ENCODE measurements around the gene SNCAIP.

DNA sequence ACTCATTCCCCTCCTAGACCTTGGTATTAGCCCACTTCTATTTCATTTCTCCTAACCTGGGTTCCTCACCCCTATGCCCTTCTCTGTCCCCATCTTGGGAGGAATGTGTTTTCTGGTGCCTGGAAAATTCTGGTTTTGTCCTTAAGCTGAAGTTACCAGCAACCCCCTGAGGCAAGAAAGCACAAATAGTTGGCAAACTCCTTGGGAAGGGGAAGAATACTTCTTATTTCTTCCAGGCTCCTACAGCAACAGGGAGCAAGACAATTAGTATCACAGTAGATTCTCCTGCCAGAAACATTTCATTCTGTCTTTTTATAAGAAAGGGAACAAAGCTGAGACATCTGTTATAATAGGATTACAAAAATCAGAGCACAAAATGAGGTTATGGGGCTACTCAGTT, 142.5 kb downstream of the SNCAIP start:
- no peak for TF ChIP-seq TAF1 (IDR thresholded peaks at IDR 0.05; ENCODE audit: borderline replicate concordance, low read depth, low read length)
- no peak for TF ChIP-seq POLR2AphosphoS5 (IDR thresholded peaks at IDR 0.05; ENCODE audit: low read depth, low read length)

All from GM12892 (cell line).